Retinal pigment epithelial cell (primary cell): ENCODE results near the gene PLCB1.

Experiments
- DNase-seq: peaks from one replicate; pipeline ENCODE4 v3.0.0-alpha.2; 2010; ENCODE audit warnings: low read depth
- H3K4me3 ChIP-seq: 2 replicates; pipeline ENCODE4 v1.5.1; 2011; ENCODE audit warnings: mild to moderate bottlenecking, low read length, control low read depth, moderate library complexity
- TF ChIP-seq, protein P1 (sequence below): conservative IDR thresholded peaks from 2 replicates; pipeline ENCODE4 v1.5.1; 2011; ENCODE audit warnings: low read depth, low read length, control low read depth, inconsistent platforms

PLCB1 gene

GRCh38 chr20:8645326-8645725 is 513.3 kb downstream of the PLCB1 start:
- DNase-seq, result no peak
- TF ChIP-seq, protein P1, sequence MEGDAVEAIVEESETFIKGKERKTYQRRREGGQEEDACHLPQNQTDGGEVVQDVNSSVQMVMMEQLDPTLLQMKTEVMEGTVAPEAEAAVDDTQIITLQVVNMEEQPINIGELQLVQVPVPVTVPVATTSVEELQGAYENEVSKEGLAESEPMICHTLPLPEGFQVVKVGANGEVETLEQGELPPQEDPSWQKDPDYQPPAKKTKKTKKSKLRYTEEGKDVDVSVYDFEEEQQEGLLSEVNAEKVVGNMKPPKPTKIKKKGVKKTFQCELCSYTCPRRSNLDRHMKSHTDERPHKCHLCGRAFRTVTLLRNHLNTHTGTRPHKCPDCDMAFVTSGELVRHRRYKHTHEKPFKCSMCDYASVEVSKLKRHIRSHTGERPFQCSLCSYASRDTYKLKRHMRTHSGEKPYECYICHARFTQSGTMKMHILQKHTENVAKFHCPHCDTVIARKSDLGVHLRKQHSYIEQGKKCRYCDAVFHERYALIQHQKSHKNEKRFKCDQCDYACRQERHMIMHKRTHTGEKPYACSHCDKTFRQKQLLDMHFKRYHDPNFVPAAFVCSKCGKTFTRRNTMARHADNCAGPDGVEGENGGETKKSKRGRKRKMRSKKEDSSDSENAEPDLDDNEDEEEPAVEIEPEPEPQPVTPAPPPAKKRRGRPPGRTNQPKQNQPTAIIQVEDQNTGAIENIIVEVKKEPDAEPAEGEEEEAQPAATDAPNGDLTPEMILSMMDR, result no peak
- H3K4me3 ChIP-seq, result no peak overlapping the region

DNA sequence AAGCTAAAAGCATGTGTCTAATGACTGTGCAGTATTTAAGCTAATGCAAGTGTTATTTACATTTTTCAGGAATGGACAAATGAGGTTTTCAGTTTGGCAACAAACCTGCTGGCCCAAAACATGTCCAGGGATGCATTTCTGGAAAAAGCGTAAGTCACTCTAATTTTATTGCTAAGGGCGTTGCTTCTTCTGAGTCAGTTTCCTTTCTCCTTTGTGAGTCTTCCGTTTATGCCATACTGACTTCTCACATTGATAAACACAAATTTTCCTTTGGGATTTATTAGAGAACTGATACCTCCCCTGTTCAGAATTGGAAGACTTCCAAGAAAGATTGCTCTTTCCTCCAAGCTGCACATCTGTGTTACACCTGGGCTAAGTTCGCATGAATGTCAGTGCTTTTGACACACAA is 514.0 kb downstream of the PLCB1 start:
- no peak overlapping the region for H3K4me3 ChIP-seq
- no peak for DNase-seq
- TF ChIP-seq, protein P1, result no peak

DNA sequence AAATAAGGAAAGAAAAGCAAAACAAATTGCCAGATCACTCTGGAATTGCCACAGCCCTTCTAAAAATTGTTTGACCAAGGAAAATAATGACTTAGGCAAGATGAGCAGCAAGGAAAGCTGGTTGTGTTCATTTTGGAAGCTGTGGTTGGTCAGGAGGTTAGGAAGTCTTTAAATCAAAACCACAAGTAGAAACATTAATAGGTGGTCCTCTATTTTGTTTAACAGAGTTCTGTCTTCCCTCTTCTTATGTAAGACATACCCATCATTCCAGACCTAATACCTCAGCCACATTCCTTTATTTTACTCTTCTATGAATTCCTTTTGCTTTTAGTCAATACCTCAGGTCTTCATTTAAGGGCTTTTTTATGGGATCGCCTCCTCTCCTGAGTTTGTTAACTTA is 514.6 kb downstream of the PLCB1 start:
- no peak for DNase-seq
- H3K4me3 ChIP-seq, result no peak overlapping the region
- TF ChIP-seq, protein P1, result no peak

DNA sequence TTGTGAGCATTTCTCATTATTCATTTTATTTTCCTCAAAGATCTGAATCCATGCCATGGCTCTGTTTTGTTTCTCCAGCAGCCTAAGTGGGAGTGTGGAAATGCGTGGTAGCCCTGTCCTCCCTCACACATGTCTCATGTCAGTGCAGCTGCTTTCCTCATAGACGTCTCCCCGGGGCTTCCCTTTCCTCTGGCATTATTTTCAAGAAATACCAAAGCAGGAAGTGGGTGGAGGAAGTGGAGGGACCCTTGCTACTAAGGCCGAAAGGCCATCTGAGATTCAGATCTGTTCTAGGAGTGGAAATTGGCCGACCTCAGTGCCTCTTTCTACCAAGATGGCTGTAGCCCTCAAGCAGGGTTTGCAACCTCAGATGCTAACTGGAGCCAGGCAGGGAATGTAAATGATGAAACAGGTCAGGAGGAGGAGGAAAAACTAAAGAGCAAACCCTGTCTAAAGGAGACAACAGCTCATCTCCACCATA is 515.9 kb downstream of the PLCB1 start:
- DNase-seq, result no peak
- no peak overlapping the region for H3K4me3 ChIP-seq
- TF ChIP-seq, protein P1, result no peak

GRCh38 chr20:8648466-8648865 is 516.4 kb downstream of the PLCB1 start:
- TF ChIP-seq, protein P1, result no peak
- H3K4me3 ChIP-seq, result no peak overlapping the region
- DNase-seq, result no peak

GRCh38 chr20:8652396-8652795 is 520.3 kb downstream of the PLCB1 start:
- DNase-seq, result no peak
- TF ChIP-seq, protein P1, result no peak
- H3K4me3 ChIP-seq, result no peak overlapping the region

DNA sequence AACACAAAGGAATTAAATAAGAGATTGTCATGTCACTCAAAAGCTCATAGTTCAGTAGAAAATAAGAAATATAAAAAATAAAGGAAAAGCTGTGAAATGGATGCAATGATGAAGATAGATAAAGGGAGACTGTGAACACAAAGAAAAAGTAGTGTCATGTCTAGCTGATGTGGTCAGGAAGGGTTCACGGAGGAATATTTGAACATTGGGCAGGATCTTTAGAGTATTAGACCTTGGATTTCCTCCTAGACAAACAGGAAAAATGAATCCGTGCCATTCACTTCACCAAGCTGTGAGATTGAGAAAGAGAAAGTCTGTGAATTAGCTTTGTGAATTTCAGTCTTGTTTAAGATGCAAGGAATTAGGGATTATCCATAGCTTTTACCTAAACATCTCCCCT is 522.4 kb downstream of the PLCB1 start:
- TF ChIP-seq, protein P1, result no peak
- H3K4me3 ChIP-seq, result no peak overlapping the region
- no peak for DNase-seq
